Raji (cell line): ENCODE results near the gene ANKRD33.

ENCODE experiments used
- POLR2A ChIP-seq: IDR thresholded peaks from 2 replicates; pipeline ENCODE4 v1.6.1; 2011; ENCODE audit warnings: low read depth, low read length, control low read depth; ENCODE audit not compliant: insufficient read depth

ANKRD33 gene

GRCh38 chr12:51924551-51925319, 36.8 kb downstream of the ANKRD33 start:
- TF ChIP-seq POLR2A: no peak

GRCh38 chr12:51925346-51926063, 37.6 kb downstream of the ANKRD33 start:
- TF ChIP-seq POLR2A: no peak

- no peak for TF ChIP-seq POLR2A
Measured at GRCh38 chr12:51926064-51926632, 38.2 kb downstream of the ANKRD33 start.

GRCh38 chr12:51926718-51927117, 38.8 kb downstream of the ANKRD33 start:
- no peak for TF ChIP-seq POLR2A

GRCh38 chr12:51932218-51933076, 44.5 kb downstream of the ANKRD33 start:
- no peak for TF ChIP-seq POLR2A

- TF ChIP-seq POLR2A: no peak
Measured at GRCh38 chr12:51934080-51934479, 46.2 kb downstream of the ANKRD33 start.

GRCh38 chr12:51937926-51938325, 50.0 kb downstream of the ANKRD33 start:
- no peak for TF ChIP-seq POLR2A

- no peak for TF ChIP-seq POLR2A
Measured at GRCh38 chr12:51938726-51939125, 50.8 kb downstream of the ANKRD33 start.

- TF ChIP-seq POLR2A: no peak
Measured at GRCh38 chr12:51941011-51941581, 53.2 kb downstream of the ANKRD33 start.
